MM.1S (cell line): ENCODE measurements around the gene RNF114.

Source experiments
- DNase-seq: peaks from one replicate; pipeline ENCODE4 v3.0.0-alpha.2; 2015
- H2AFZ ChIP-seq: fragments of 300-600 bp; sonication (generic); 2 replicates; pipeline ENCODE4 v1.6.0; 2016; ENCODE audit warnings: antibody characterized with exemption, low read length
- H3F3A ChIP-seq: fragments of 300-600 bp; sonication (generic); 2 replicates; pipeline ENCODE4 v1.6.1; 2016; ENCODE audit warnings: mild to moderate bottlenecking, antibody characterized with exemption, low read length, moderate library complexity, mixed read lengths; ENCODE audit not compliant: insufficient read depth
- H3K27ac ChIP-seq: fragments of 300-600 bp; sonication (generic); 2 replicates; pipeline ENCODE4 v1.5.1; 2016; ENCODE audit warnings: mild to moderate bottlenecking, low read length
- H3K27me3 ChIP-seq: fragments of 300-600 bp; sonication (generic); replicated peaks from 2 replicates; pipeline ENCODE4 v1.6.0; 2016; ENCODE audit warnings: low read length; ENCODE audit not compliant: insufficient read depth
- H3K36me3 ChIP-seq: fragments of 300-600 bp; sonication (generic); replicated peaks from 2 replicates; pipeline ENCODE4 v1.6.1; 2016; ENCODE audit warnings: mild to moderate bottlenecking, low read length, mixed read lengths; ENCODE audit not compliant: insufficient read depth
- H3K4me1 ChIP-seq: fragments of 300-600 bp; sonication (generic); 2 replicates; pipeline ENCODE4 v1.6.1; 2016; ENCODE audit warnings: low read length, mixed read lengths
- H3K4me2 ChIP-seq: fragments of 300-600 bp; sonication (generic); 2 replicates; pipeline ENCODE4 v1.6.0; 2016; ENCODE audit warnings: low read depth, low read length
- H3K4me3 ChIP-seq: fragments of 300-600 bp; sonication (generic); 2 replicates; pipeline ENCODE4 v1.5.1; 2016; ENCODE audit warnings: low read length, mixed read lengths
- H3K79me2 ChIP-seq: fragments of 300-600 bp; sonication (generic); 2 replicates; pipeline ENCODE4 v1.6.1; 2016; ENCODE audit warnings: mixed run types, low read length, mixed read lengths
- H3K9ac ChIP-seq: fragments of 300-600 bp; sonication (generic); 2 replicates; pipeline ENCODE4 v1.6.1; 2016; ENCODE audit warnings: low read length, mixed read lengths
- H3K9me2 ChIP-seq: fragments of 300-600 bp; sonication (generic); replicated peaks from 2 replicates; pipeline ENCODE4 v1.6.1; 2016; ENCODE audit warnings: mild to moderate bottlenecking, low read length, mixed read lengths; ENCODE audit not compliant: insufficient read depth
- H3K9me3 ChIP-seq: fragments of 300-600 bp; sonication (generic); replicated peaks from 2 replicates; pipeline ENCODE4 v1.6.1; 2016; ENCODE audit warnings: mild to moderate bottlenecking, low read length, mixed read lengths; ENCODE audit not compliant: insufficient read depth
- H4K20me1 ChIP-seq: fragments of 300-600 bp; sonication (generic); 2 replicates; pipeline ENCODE4 v1.6.1; 2016; ENCODE audit warnings: mild to moderate bottlenecking, low read length, moderate library complexity, mixed read lengths; ENCODE audit not compliant: insufficient read depth
- EZH2 ChIP-seq: fragments of 300-600 bp; sonication (generic); optimal IDR thresholded peaks from 2 replicates; pipeline ENCODE3; 2017; ENCODE audit warnings: low read depth, mild to moderate bottlenecking, antibody characterized with exemption, low read length, mixed read lengths
- EZH2phosphoT487 ChIP-seq: fragments of 300-600 bp; sonication (generic); IDR thresholded peaks from 2 replicates; pipeline ENCODE4 v1.6.1; 2018; ENCODE audit warnings: antibody characterized with exemption, low read length
- TF ChIP-seq, protein P1 (sequence below): fragments of 300-600 bp; sonication (generic); IDR thresholded peaks from 2 replicates; pipeline ENCODE4 v1.5.1; 2016; ENCODE audit warnings: antibody characterized with exemption, low read length, mixed read lengths

The RNF114 gene

DNA sequence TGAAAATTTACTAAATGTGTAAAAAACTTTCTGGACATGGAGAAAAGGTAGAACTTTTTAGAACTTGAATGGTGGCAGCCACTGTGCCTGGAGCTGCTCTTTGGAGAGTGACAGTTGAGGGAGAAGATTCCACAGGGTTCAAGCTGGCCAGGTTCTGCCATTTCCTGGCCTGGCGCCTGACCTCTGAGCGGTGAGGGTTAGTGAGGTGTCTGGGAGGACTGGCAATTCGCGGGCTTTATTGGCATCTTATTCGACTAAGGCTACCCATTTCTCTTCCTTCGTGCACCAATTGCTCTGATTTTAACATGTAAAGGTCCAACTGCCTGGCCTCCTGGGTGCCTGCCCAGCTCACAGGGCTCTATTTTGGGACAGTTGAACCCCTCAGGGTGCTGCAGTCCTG lies 49.0 kb downstream of the RNF114 start:
- no peak overlapping the region for H3K4me3 ChIP-seq
- no peak for TF ChIP-seq EZH2phosphoT487
- TF ChIP-seq, protein P1, sequence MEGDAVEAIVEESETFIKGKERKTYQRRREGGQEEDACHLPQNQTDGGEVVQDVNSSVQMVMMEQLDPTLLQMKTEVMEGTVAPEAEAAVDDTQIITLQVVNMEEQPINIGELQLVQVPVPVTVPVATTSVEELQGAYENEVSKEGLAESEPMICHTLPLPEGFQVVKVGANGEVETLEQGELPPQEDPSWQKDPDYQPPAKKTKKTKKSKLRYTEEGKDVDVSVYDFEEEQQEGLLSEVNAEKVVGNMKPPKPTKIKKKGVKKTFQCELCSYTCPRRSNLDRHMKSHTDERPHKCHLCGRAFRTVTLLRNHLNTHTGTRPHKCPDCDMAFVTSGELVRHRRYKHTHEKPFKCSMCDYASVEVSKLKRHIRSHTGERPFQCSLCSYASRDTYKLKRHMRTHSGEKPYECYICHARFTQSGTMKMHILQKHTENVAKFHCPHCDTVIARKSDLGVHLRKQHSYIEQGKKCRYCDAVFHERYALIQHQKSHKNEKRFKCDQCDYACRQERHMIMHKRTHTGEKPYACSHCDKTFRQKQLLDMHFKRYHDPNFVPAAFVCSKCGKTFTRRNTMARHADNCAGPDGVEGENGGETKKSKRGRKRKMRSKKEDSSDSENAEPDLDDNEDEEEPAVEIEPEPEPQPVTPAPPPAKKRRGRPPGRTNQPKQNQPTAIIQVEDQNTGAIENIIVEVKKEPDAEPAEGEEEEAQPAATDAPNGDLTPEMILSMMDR = no peak
- TF ChIP-seq EZH2 = no peak
- no peak overlapping the region for H3K4me2 ChIP-seq
- H3K27ac ChIP-seq = no peak overlapping the region
- H3F3A ChIP-seq = no peaks in the 10 kb centered on the region
- no peaks in the 10 kb centered on the region for H3K27me3 ChIP-seq
- H3K36me3 ChIP-seq = no peaks in the 10 kb centered on the region
- no peak for DNase-seq
- H3K9me3 ChIP-seq = no peaks in the 10 kb centered on the region
- H3K9me2 ChIP-seq = no peaks in the 10 kb centered on the region
- H3K9ac ChIP-seq = no peak overlapping the region
- no peaks in the 10 kb centered on the region for H4K20me1 ChIP-seq
- H3K79me2 ChIP-seq = no peaks in the 10 kb centered on the region
- H2AFZ ChIP-seq = no peak overlapping the region
- peaks cover 3% of the 10 kb centered on the region for H3K4me1 ChIP-seq

- Histone ChIP-seq H3K9ac (no peak overlapping the region), H2AFZ (no peak overlapping the region), H3K9me2 (no peaks in the 10 kb centered on the region), H3F3A (no peaks in the 10 kb centered on the region), H3K36me3 (no peaks in the 10 kb centered on the region), H3K9me3 (no peaks in the 10 kb centered on the region), H3K79me2 (no peaks in the 10 kb centered on the region), H4K20me1 (no peaks in the 10 kb centered on the region), H3K4me3 (no peak overlapping the region), H3K27me3 (no peaks in the 10 kb centered on the region), H3K4me2 (no peak overlapping the region), H3K4me1 (peaks cover 3% of the 10 kb centered on the region), H3K27ac (no peak overlapping the region)
- no peak for DNase-seq
- TF ChIP-seq, protein P1 = no peak
- TF ChIP-seq EZH2 (no peak), EZH2phosphoT487 (no peak)
These were observed 49.4 kb downstream of the RNF114 start for GRCh38 chr20:49985617-49986016.

- H3K79me2 ChIP-seq = no peaks in the 10 kb centered on the region
- no peaks in the 10 kb centered on the region for H3K9me3 ChIP-seq
- H4K20me1 ChIP-seq = no peaks in the 10 kb centered on the region
- no peak for TF ChIP-seq EZH2
- no peak for TF ChIP-seq EZH2phosphoT487
- TF ChIP-seq, protein P1 = no peak
- no peaks in the 10 kb centered on the region for H3K36me3 ChIP-seq
- H3K9ac ChIP-seq = no peak overlapping the region
- no peak overlapping the region for H3K4me3 ChIP-seq
- no peak overlapping the region for H3K4me2 ChIP-seq
- H3K9me2 ChIP-seq = no peaks in the 10 kb centered on the region
- H3K27me3 ChIP-seq = no peaks in the 10 kb centered on the region
- H3F3A ChIP-seq = no peaks in the 10 kb centered on the region
- H2AFZ ChIP-seq = no peak overlapping the region
- H3K4me1 ChIP-seq = peaks cover 3% of the 10 kb centered on the region
- H3K27ac ChIP-seq = no peak overlapping the region
- no peak for DNase-seq
These were observed 49.9 kb downstream of the RNF114 start for GRCh38 chr20:49986049-49986448.
